ENCODE measurements around the gene PGC.
A peak's percentile ranks its signal among the peaks of the same experiment; 100 is the strongest.

PGC gene

DNA sequence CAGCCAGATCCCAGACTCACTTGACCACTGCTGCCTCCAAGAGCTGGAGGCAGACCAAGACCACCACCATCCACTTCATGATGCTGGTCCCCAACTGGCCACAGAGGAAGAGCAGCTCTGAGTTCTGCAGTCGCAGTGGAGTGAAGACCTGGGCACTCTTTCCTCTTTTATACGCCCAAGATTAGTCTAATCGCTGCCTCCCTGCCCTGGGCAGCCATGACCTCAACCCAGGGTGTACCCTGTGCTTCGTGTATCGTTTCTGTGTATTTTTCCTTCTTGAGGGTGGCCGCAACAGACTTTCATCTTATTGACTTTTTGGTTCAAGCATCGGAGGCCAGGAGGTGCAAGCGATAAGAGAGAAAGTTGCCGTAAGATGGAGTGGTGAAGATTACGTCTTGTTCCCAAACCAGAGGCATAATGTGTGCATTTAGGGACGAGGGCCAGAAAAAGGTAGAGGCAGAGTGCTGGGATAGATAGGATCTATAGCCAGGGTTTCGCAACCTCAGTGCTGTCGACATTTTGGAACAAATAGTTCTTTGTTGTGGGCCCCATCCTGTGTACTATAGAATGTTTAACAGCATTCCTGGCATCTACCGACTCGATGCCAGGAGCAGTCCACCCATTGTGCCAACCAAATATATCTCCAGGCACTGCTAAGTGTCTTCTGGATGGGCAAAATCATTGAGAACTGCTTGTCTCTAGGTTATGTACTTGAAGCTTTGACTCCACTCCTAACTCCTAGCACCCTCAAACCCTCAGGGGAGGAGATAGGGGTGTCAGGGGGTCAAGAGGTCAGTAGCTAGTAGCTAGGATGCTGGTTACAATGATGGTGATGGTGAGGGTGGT, at the start of gene PGC:
Gene PGC, minus strand, starts transcription at position 142 of the 846 bp plus-strand sequence. Its CDS starts 63 bp downstream, at position 79.
- DNase-seq (ENCODE audit: low read depth): no peak

DNA sequence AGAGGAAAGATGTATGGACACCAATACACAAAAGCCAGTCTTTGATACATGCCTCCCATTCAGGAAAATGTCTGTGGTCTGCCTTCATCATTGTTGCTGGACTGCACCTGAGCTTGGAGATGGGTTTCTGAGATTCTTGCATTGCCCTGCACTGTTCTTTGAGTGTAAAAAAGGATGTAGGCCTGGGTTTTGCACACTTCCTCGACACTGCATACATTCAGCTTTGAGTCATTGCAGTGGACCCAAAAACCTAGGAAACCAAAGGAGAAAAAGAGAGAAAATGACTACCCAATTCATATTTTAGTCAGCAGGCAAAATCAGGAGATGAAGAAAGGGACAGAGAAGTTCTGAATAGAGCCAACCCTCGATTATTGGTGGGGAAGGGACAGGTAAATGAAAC, 49.3 kb upstream of the PGC start:
- no peak for DNase-seq (ENCODE audit: low read depth)

DNA sequence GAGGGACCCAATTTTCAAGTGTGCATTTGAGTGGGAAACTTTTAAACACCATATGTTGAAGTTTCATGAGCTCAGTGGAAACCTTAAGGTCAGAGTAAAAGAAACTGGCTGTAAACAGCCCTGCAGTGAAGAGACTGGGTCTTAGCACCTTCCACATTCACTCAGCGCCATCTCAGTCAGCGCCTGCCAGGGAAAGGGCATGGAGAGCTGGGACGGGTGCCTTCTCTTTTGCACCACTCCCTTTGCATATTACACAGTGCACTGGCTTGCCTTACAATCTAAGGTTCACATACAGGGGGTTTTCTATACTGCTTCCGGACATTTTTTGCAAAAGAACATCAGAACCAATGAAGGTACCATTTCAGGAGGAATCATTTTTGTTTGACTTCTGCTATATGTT, 44.8 kb upstream of the PGC start:
- DNase-seq (ENCODE audit: low read depth): no peak

DNA sequence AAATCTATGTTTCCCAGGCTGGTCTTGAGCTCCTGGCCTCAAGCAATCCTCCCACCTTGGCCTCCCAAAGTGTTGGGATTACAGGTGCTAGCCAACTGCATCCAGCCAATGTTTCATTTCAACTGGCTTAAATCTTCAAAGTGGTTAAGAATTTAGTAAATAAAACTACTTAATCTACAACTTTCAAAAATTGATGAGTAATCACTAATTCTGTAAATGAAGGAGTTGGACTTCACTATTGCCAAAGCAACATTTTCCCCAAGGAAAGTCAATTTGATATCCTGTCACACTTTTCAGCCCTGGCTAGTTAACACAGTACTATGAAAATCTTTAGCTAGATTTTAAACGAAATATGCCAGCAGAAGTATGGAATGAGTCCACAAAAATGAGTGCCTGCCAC, 44.1 kb upstream of the PGC start:
- no peak for DNase-seq (ENCODE audit: low read depth)

DNA sequence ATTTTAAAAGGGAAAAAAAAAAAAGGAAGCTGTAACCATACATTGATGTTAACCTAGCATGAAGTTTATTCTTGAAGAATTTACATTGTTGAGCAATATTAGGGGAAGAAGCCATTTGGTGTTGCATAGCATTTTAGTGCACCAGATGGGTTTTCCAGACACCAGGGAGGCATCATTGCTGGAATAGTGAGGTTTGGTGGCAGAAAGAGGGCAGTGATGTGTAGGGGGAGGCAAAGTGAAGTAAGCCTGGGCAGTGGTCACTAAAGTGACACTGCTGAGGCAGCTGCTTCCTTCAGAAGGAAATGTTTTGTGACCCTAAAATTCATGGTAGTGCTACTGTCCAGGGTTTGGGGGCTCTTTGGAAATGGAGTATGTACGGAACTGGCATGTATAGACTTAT, 42.8 kb upstream of the PGC start:
- no peak for DNase-seq (ENCODE audit: low read depth)

DNA sequence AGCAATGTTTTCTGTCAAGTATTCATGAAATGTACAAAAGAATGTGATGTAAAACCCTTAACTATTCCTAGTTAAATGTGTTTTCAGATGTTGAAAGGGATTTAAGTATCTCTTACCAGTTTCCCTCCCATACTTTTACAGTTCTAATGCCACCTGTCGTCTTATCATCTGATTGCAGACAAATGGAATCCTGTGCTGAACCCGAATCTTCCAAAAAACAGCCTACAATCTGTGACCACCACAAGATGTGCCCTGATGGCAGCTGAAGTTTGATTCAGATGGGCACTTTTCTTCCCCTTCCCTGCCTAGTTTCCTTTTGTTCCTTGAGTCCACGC, 42.2 kb upstream of the PGC start:
- DNase-seq (ENCODE audit: low read depth): no peak

DNA sequence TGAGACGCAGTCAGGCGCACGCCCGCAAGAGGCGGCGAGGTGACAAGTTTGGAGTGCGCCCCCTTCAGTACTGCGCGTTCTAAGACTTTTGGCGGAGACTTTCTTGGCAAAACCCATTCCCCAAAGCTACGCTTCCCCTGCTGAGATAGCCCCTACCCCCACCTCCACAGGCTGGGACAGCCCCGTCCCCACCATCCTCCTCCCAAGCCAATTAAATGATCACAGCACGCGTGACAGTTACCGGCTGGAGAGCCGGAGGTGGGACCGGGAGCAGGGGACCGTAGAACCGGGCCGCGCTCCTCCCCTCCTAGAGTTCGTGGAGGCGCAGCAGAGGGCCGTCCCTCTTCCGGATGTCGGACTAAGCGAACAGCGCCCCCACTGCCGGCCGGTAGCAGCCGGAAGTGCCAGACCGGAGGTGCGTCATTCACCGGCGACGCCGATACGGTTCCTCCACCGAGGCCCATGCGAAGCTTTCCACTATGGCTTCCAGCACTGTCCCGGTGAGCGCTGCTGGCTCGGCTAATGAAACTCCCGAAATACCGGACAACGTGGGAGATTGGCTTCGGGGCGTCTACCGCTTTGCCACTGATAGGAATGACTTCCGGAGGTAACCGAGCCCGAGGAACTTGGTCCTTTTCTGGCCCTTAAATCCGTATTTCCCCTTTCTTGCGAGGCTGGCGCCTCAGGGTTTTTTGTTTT, 40.2 kb upstream of the PGC start, which contains the start of gene TOMM6:
Gene TOMM6, plus strand, starts transcription at position 476 of the 699 bp plus-strand sequence. Its CDS starts 4 bp downstream, at position 480.
- DNase-seq (ENCODE audit: low read depth): peak; percentile 93

DNA sequence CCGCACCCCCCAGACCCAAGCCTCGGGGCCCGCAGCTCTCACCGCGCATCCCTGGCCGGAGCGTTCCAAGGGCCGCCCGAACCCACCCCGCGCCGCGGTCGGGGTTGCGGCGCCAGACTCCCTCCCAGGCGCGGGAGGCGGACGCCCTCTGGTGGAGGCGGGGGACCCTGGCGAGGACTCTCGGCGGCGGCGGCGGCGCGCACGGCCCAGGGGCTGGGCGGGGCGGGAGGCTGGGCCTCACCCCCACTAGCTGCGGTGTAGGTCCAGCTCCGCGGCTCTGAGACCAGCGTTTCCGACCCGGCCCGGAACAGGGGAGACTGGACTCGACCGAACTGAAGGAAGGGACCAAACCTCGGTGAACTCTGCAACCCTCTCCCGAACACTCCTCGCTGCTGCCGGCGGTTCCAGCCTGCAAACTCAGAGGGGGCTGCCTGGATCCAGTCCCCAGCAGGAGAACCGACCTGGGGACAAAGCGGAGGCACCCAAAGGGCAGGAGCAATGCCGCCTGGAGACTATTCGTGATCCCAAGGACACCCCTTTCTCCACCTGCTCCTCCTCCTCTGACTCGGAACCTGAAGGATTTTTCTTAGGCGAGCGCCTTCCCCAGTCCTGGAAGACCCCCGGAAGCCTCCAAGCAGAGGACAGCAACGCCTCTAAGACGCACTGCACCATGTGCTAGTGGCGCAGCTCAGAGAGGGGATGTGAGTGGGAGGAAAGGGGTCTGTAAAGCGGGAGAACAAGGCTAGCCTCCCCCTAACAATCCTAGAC, 39.4 kb upstream of the PGC start:
- peak; percentile 75 for DNase-seq (ENCODE audit: low read depth)

DNA sequence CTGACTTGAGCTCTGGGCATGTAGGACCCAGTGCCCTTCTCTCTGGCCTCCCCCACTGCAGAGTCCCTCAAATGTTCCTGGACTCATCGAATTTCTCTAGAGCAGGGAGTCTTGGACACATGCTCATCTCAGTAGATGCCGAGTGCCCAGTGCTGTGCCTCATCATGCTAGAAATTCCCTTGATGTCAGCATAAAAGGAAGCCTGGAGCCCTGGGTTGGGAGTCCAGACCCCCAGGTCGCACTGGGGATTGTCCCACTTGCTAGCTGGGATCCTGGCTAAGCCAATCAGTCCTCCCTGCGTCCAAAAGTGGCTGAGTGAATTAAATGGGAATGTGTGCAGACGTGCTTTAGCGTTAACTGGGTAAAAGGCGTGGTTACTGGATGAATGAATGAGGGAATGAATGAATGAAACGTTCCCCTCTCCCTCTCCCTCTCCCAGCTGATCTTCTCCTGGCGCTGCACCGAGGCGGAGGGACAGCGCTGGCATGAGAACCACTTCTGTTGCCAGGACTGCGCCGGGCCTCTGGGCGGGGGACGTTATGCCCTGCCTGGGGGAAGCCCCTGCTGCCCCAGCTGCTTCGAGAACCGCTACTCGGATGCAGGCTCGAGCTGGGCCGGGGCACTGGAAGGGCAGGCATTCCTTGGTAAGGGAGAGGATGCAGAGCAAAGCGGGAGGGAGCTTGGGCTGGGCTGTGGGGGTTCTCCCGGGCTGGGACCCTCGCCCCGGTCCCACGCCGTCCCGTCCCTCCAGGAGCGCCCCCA, 38.7 kb upstream of the PGC start:
- DNase-seq (ENCODE audit: low read depth): no peak

DNA sequence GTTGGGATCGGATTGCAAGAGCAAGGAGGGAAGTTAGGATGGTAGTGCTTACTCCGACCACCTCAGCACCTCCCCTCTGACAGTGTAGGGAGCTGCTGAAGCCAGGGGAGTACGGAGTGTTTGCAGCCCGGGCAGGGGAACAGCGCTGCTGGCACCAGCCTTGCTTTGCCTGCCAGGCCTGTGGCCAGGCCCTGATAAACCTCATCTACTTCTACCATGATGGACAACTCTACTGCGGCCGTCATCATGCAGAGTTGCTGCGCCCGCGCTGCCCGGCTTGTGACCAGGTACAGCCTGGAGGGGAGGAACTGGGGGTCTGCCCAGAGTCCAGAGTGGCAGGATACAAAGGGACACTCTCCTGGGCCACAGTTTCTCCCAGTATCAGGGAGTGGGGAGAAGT, 38.1 kb upstream of the PGC start:
- no peak for DNase-seq (ENCODE audit: low read depth)

DNA sequence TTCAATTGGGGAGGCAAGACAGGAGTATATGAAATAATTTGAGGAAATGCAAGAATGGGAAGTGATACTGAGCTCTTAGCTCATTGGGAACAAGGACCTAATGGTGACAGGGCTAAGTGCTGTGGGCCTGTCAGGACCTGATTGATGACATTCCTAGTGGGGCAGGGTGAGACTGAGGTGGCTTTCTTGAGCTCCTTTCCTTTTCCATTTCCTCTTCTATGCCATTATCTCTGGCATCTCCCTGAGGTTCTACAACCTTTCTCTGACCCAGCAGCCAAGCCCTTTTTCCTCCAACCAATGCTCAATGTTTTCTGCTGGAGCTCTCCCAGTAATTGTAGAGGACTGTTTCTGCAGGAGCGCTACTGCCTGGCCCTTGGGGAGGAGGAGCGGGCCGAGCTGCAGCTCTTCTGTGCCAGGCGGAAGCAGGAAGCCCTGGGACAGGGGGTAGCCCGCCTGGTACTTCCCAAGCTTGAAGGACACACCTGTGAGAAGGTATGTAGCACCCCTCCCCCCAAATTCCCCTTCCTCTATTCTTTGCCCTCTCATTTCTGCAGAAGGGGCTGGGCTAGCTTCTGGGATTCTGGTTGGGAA, 37.5 kb upstream of the PGC start:
- no peak for DNase-seq (ENCODE audit: low read depth)

DNA sequence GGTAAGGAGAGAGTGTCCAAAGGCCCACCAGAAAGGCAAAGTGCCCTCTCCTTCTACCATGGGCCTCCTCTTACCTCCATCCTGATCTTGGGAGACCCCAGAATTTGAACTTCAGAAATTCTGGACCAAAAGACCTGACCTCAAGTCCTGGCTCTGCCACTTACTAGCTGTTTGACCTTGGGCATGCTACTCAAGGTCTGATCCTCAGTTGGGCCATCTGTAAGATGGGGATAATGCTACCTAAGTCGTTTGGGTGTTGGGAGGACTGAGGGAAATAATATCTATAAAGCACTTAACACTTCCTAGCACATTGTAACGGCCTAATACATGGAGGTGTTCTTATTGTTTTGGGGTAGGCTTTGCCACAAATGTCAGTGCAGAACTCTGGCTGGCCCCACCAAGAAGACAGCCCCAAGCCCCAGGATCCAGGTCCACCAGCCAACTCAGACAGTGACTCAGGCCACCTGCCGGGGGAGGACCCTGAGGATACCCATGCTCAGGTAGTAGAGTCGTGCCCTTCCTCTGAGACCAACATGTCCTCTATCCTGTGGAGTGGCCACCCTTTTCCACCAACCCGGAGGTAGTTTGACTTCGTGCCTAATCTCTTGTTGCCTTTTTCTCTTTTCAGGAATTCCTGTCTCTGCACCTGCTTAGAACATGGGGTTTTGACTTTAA, 36.0 kb upstream of the PGC start:
- no peak for DNase-seq (ENCODE audit: low read depth)

DNA sequence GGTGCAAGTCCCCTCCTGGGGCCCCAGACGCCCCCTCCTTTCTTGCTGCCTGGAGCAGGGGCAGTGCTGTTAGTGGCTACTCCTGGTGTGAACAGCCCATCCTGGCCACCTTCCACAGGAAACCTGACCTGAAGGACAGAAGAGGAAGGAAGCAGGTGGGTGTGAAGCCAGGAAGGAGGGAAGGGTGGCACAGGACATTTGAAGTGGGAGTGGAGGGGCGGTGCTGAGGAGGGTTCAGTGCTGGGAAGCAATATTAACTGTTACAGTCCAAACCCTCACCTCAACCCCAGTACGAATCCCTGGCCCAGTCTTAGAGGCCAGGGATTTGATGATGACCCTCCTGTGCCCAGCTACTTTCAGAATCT, 34.2 kb upstream of the PGC start:
- no peak for DNase-seq (ENCODE audit: low read depth)

DNA sequence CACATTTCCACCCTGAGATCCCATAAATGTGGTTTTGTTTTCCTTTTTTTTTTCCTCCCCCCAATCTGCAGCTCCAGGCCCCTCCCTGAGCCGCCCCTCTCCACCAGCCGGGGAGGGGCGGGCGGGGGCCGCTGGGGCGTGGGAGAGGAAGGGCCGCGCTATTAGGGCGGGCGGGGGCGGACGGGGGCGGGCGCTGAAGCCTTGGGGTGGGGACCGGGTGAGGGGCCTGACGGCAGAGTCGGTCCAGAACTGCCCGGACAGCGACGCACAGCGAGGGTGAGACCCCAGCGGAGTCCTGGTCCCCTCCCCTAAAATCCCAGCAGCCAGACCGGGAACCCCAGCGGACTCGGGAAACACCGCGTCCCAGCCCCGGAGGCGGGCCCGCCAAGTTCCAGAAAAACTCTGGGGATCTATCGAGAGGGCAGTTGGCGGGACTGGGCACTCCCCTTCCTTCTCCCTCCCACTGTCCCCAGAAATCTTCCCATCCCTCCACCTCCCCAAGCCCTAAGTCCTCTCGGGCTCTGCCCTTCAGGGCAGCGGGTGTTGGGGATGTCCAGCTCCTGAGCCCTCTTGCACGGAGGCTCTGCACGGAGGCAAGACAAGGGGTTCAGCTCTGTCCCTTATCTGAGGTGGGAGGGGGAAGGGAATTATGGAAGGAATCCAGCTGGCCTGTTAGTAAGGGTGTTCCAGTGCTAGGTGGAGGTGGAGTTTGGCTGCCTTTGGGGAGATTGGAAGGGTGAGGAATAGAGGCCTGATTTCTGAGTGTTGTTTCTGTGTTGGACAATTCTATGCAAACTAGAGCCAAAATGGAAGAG, 33.6 kb upstream of the PGC start, which contains the start of gene PRICKLE4:
Gene PRICKLE4, plus strand, starts transcription at position 232 of the 815 bp plus-strand sequence. CDS start 2,692 bp downstream, outside the sequence.
- no peak for DNase-seq (ENCODE audit: low read depth)

DNA sequence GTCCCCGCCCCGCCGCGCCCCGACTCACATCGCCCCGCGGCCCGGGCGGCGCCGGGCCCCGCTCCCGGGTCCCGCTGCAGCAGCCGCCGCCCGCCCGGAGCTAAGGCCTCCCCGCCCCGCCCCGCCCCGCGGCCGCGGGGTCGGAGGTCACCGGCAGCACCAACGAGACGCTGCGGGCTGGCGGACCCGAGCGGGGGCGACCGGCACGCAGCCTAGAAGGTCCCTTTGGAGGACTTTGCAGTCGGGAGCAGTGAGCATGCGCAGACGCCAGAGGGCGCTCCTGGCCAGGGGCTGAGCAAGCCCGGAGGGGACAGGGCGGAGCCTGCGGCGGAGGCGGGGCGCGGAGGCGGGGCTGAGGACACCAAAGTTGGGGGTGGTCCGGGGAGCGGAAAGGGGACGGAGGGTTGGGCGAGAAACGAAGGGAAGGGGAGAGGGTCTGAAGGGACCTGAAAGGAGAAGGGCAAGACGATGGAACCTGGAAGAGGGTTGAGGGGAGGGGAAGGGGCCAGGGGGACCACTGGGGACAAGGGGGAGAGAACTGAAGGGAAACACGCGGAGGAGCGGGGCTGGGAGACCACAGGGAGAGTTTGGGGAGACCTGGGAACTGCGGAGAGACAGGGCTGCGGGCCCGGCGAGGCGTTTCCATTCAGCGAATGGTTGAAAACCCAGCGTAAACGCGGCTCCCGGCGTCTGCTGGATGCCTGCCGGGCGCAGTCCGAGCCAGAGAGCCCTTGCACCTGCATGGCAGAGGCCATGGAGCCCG, 32.8 kb upstream of the PGC start, which contains the start of gene FRS3:
Gene FRS3, minus strand, starts transcription at position 113 of the 763 bp plus-strand sequence. CDS start 2,913 bp downstream, outside the sequence.
- peak; percentile 95 for DNase-seq (ENCODE audit: low read depth)

DNA sequence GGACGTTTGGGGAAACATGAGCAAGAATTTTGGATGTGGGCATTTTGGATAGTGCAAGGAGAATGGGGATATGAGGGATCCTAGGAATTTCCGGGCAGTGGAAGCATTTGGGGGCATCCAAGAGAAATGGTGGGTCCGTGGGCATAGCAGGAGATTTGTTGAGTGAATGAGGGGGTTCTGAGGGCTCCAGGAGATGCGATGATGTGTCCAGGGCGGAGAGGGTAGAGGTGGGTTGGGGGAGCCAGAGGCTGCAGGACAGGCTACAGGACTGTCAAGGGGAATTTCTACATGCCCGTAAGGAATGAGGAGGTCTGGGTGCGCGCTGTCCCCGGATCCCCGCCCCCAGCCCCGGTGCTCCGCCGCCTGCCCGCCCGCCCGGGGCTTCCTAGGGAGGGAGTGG, 32.1 kb upstream of the PGC start:
- DNase-seq (ENCODE audit: low read depth): no peak

DNA sequence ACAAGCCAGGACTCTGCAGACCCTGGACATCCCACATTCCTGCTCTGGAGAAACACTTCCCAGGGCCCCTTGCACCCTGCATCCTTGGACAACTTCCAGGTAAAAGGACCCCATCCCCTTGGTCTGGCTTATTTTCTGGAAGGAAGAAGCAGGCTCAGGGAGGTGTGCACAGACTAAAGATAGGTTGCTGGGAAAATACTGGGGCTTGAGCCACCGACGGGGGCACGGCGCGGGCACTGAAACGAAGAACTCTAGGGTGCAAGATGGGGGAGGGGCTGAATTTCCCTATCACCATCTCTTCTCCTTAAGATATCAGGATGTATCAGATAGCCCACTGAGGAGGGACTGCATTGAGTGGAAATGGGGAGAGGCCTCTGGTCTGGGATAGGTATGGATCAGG, 31.7 kb upstream of the PGC start:
- no peak for DNase-seq (ENCODE audit: low read depth)

DNA sequence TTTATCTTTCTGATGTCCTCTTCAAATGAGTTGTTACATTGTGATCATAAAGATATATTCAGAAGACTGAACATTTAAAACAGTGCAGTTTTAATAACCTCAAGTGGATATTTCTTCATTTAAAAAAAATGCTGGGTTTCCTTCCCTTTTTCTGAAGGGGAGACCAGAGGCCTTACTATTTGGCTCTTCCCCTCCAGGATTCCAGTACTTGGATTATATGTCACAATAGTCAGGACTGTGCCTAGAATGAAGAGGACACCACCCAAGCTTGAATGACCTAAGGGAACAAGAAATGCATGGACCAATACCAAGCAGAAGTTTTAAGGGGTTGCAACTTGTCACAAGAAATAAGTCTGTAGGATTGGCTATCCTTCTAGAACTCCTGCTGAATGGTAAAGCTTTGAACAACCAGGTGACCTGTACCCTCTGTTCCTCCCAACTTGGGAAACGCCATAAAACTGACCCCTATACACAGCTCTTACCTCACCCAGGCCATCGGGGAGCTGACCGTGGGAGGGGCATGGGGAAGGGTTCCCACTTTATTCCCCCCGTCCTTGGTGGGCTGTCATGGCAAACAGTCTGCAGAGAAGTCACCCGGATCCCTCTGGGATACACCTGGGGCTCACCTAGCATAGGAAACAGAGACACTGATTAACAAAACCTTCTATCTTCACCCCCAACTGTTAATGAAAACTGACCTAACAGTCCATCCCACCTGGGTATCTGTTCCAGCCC, 30.5 kb upstream of the PGC start:
- no peak for DNase-seq (ENCODE audit: low read depth)
